Thymus (tissue), 11 donors: ENCODE results near the gene CPD. TPM values are rescaled to one million over a fixed set of nuclear protein-coding genes. Genes with fewer than 3 reads are reported as not detected.

Experiments used
- DNase-seq, 9 donors: peaks; one replicate each; pipeline ENCODE4 v3.0.0-alpha.2; 2013; ENCODE audit warnings: low spot score in 9 of 9, low read depth in 6 of 9, missing footprints in 1 of 9
- H3K27ac ChIP-seq, 2 donors: one replicate each; pipeline ENCODE4 v1.5.1; 2013; ENCODE audit warnings: control low read depth in 1 of 2, low read depth in 1 of 2, low read length in 1 of 2, mild to moderate bottlenecking in 1 of 2, moderate library complexity in 1 of 2
- H3K27me3 ChIP-seq, 2 donors: one replicate each; pipeline ENCODE4 v1.5.1; 2013; ENCODE audit warnings: low read length in 1 of 2; ENCODE audit not compliant: control insufficient read depth in 2 of 2, insufficient read depth in 1 of 2
- H3K36me3 ChIP-seq, 2 donors: one replicate each; pipeline ENCODE4 v1.5.1; 2013; ENCODE audit warnings: low read length in 1 of 2, mild to moderate bottlenecking in 1 of 2, moderate library complexity in 1 of 2; ENCODE audit not compliant: control insufficient read depth in 2 of 2, insufficient read depth in 2 of 2
- H3K4me1 ChIP-seq, 2 donors: one replicate each; pipeline ENCODE4 v1.5.1; 2013; ENCODE audit warnings: low read length in 2 of 2; ENCODE audit not compliant: control insufficient read depth in 2 of 2, insufficient read depth in 2 of 2
- H3K4me3 ChIP-seq, 2 donors: one replicate each; pipeline ENCODE4 v1.5.1; 2013; ENCODE audit warnings: low read length in 2 of 2, control low read depth in 1 of 2, mild to moderate bottlenecking in 1 of 2
- H3K9me3 ChIP-seq, 2 donors: one replicate each; pipeline ENCODE4 v1.5.1; 2013; ENCODE audit warnings: low read length in 1 of 2, mild to moderate bottlenecking in 1 of 2; ENCODE audit not compliant: control insufficient read depth in 2 of 2, insufficient read depth in 1 of 2
- WGBS: extraction: QIAGEN DNeasy Blood & Tissue Kit; methylation state at CpG from one replicate; pipeline ENCODE4 v1.1.7; 2013; 5-methylcytosine and 5-hydroxymethylcytosine counted together
- polyA plus RNA-seq: library from polyadenylated mRNA; stranded (reverse); fragments of 200-250 nt; gene quantifications from one replicate; pipeline ENCODE4 v1.2.3, GENCODE V29; 2013
- total RNA-seq: library from RNA; stranded (reverse); fragments of 120-200 nt; gene quantifications from one replicate; pipeline ENCODE4 v1.2.4, GENCODE V29; 2013
- donor health status: healthy.

CPD gene
- total and polyA plus RNA-seq, 2 donors = 11.2 to 14.3 TPM

DNA sequence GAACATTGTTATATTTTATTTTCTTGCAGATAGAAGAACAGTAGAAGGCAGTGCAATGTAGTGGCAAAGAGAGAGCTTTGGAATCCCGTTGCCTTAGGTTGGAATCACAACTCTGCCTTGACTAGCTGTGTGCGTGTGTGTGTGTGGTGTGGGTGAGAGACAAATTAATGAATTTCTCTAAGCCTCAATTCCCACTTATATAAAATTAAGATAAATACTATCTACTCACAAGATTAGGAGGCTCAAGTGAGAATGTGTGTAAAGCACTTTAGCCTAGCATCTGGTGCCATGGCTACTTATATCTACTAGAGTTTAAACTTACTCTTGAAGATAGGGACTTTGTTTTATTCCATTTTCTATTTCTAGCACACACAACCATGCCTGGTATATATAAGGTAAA lies 12.8 kb downstream of the CPD start:
- peaks cover 0 to 2% of the 10 kb centered on the region in 2 donors for H3K9me3 ChIP-seq
- H3K4me3 ChIP-seq = no peak overlapping the region
- no peaks in the 10 kb centered on the region for H3K4me1 ChIP-seq
- DNase-seq = no peak
- no peak overlapping the region for H3K27ac ChIP-seq
- 100% methylated on average over 2 of the region's 2 CpGs for WGBS
- H3K36me3 ChIP-seq = peaks cover 0 to 16% of the 10 kb centered on the region in 2 donors
- no peaks in the 10 kb centered on the region for H3K27me3 ChIP-seq

DNA sequence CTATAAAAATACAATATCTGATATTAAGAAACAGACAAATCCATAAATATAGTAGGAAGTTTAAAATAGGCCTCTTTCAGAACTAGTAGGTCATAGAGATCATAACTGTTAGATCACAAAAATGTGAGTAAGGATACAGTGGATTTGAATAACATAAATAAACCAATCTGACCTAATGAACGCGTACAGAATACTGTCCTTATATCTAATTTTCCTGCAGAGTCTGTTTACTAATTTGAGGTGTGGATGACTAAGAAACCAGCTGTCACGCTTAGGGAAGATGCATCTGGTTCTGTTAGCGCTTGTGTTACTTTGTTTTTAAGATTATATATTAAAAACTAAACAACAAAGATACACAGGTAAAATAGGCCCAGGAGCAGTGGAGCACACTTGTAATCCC lies 14.8 kb downstream of the CPD start:
- Histone ChIP-seq H3K9me3 (no peaks in the 10 kb centered on the region), H3K4me1 (no peaks in the 10 kb centered on the region), H3K4me3 (no peak overlapping the region), H3K27ac (no peak overlapping the region), H3K27me3 (no peaks in the 10 kb centered on the region), H3K36me3 (peaks cover 0 to 4% of the 10 kb centered on the region in 2 donors)
- DNase-seq = no peak
- WGBS = 98% methylated on average over 4 of the region's 4 CpGs

DNA sequence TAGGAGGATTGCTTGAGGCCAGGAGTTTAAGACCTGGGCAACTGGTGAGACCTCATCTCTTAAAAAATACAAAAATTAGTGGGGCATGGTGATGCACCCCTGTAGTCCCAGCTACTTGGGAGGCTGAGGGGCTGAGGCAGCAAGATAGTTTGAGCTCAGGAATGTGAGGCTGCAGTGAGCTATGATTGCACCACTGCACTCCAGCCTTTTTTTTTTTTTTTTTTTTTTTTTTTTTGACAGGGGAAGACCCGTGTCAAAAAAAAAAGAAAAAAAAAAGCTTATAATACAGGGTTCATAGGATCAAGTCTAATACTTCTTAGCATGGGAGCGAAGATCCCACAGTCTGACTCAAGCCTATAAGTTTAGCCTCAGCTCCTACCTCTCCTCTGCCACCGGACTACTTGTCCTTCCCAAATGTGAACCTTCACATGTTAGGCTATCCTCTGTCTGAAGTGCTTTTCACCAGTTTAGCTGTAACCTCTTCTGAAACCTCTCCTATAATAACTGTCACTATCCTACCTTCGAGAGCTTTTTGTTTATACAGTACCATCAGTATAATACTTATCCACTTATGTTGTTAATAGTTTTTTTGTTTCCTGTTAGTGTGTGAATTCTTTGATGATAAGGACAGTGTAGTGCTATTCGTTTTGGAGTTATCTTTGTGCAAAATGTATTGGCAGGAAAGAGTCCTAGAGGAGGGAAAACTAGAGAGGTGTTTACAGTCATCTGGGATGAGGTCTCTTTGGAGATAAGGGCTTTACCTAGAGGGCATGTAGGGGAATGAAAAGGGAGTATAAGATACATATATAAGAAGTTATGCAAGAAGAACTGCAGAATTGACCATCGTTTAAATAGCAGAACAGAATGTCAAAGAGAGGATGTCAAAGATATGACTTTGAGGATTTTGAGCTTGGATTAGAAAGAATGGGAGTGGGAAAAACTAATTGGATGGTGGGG lies 15.5 kb downstream of the CPD start:
- no peaks in the 10 kb centered on the region for H3K4me1 ChIP-seq
- no peak overlapping the region for H3K4me3 ChIP-seq
- peaks cover 0 to 2% of the 10 kb centered on the region in 2 donors for H3K36me3 ChIP-seq
- H3K9me3 ChIP-seq = no peaks in the 10 kb centered on the region
- no peak for DNase-seq
- WGBS = 92% methylated on average over 6 of the region's 6 CpGs
- H3K27ac ChIP-seq = no peak overlapping the region
- no peaks in the 10 kb centered on the region for H3K27me3 ChIP-seq

DNA sequence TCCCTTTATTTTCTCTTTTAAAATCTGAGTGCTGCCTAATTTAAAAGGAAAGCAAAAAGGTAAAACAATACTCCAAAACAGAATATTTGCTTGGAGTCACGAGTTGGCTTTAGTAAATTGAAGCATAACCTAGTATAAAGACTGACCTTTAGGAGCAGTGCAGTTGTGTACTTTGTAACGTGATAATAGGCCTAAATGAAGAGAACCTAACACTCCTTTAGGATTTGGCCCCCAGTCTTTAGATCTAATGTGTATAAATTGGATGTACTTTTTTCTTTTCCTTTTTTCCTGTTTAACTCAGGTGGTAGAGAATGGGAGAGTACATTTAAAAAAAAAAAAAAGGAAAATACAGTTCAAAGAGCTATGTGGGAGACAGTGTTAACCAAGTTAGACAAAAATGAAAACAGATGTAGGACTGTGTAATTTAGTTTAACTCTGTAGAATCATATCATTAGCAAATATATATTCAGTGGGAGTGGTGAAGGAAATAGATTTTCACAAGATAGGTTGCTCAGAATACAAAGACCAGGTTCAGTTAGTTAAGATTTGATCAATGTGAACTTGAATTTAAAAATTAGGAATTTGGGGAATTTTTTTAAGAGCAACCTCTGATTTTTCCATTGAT lies 16.8 kb downstream of the CPD start:
- no peaks in the 10 kb centered on the region for H3K4me1 ChIP-seq

DNA sequence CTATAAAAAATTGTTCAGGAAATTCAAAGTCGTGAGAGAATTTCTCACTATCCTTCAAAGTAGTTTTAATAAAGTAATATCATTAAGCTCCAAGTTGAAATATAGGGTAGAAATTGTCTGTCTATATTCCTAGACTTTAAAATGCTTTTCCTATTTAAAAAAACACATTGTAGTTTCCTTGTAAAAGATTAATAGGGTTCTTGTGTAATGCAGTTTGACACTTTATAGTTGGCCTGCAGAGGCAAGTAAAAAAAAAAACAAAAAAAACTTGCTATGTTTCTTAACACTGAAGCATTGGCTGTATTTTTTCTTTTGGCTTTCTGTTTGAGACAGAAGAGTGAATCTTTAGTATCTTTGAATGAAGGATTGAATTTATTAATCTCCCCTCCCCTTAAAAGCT lies 17.4 kb downstream of the CPD start:
- WGBS = 98% methylated on average over 1 of the region's 1 CpG
- Histone ChIP-seq H3K27me3 (no peaks in the 10 kb centered on the region), H3K27ac (no peak overlapping the region), H3K9me3 (no peaks in the 10 kb centered on the region), H3K36me3 (no peaks in the 10 kb centered on the region), H3K4me1 (no peaks in the 10 kb centered on the region), H3K4me3 (no peak overlapping the region)
- DNase-seq = no peak

More for the DNA sequence above, 16.8 kb downstream of the CPD start:
- WGBS = 95% methylated on average over 2 of the region's 2 CpGs
- H3K27ac ChIP-seq = no peak overlapping the region
- no peaks in the 10 kb centered on the region for H3K27me3 ChIP-seq
- H3K4me3 ChIP-seq = no peak overlapping the region
- DNase-seq = no peak
- peaks cover 0 to under 1% of the 10 kb centered on the region in 2 donors for H3K36me3 ChIP-seq
- H3K9me3 ChIP-seq = no peaks in the 10 kb centered on the region

DNA sequence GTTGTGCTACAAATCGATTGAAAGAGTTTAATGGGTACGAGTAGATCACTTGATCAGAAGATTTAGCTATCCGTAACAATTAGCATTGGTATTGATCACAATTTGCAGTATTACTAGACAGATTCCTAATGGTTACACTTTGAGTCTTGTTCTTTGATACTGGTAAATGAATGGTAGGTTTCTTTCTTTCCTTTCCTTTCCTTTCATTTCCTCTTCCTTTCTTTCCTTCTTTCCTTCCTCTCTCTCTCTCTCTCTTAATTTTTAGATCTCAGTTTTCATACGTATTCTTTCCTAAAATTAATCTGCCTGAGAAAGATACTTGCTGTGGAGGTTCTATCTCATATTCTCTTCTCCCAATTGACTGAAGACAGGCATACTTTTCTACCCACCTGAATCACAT lies 17.9 kb downstream of the CPD start:
- DNase-seq = no peak
- H3K27me3 ChIP-seq = no peaks in the 10 kb centered on the region
- H3K4me1 ChIP-seq = no peaks in the 10 kb centered on the region
- no peaks in the 10 kb centered on the region for H3K9me3 ChIP-seq
- WGBS = 97% methylated on average over 4 of the region's 4 CpGs
- no peak overlapping the region for H3K4me3 ChIP-seq
- no peaks in the 10 kb centered on the region for H3K36me3 ChIP-seq
- H3K27ac ChIP-seq = no peak overlapping the region

DNA sequence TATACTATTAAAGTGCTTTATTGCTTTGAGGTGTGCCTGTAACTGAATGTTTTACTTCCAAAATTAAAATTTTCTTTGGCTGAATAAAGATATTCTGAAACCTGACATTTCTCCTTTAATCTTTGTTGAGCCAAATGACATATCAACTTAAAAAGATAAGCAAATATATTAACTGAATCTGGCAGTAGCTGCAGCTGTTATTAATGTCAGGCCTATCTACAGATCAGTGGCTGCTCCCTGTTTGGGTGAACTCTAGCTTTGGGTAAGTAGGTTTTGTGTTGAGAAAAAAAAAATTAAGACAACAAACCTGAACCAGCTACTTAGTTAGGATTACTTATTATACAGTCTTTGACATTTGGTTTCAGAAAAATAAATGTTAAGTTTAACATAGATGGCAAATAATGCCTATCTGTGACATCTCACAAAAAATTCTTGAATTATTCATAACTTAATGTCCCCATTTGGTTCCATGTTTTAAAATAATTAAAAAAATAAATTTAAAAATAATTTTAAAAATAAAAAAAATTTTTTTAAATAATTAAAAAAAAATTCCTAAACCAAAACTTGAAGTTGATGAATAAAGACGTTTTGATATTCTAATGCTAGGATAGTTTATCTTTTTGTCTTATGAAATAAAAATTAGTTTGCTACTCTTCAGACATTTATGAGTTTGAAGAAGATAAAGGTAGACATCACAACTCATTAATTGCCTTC lies 19.8 kb downstream of the CPD start:
- Histone ChIP-seq H3K27me3 (no peaks in the 10 kb centered on the region), H3K27ac (no peak overlapping the region)

DNA sequence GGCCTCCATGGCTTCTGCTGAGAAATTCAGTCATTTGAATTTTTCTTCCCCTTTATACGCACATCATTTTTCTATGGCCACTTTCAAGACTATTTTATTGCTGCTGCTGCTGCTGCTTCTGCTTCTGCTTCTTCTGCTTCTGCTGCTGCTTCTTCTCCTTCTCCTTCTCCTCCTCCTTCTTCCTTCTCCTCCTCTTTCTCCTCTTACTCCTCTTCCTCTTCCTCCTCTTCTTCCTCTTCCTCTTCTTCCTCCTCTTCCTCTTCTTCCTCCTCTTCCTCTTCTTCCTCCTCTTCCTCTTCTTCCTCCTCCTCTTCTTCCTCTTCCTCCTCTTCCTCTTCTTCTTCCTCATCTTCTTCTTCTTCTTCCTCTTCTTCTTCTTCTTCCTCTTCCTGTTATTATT lies 22.4 kb downstream of the CPD start:
- Histone ChIP-seq H3K27me3 (no peaks in the 10 kb centered on the region), H3K36me3 (no peaks in the 10 kb centered on the region), H3K9me3 (no peaks in the 10 kb centered on the region), H3K4me3 (no peak overlapping the region), H3K27ac (no peak overlapping the region), H3K4me1 (no peaks in the 10 kb centered on the region)
- WGBS = 97% methylated on average over 1 of the region's 1 CpG
- no peak for DNase-seq

More for the DNA sequence above, 19.8 kb downstream of the CPD start:
- 100% methylated on average over 1 of the region's 1 CpG for WGBS
- Histone ChIP-seq H3K36me3 (no peaks in the 10 kb centered on the region), H3K9me3 (no peaks in the 10 kb centered on the region), H3K4me3 (no peak overlapping the region), H3K4me1 (no peaks in the 10 kb centered on the region)
- no peak for DNase-seq

DNA sequence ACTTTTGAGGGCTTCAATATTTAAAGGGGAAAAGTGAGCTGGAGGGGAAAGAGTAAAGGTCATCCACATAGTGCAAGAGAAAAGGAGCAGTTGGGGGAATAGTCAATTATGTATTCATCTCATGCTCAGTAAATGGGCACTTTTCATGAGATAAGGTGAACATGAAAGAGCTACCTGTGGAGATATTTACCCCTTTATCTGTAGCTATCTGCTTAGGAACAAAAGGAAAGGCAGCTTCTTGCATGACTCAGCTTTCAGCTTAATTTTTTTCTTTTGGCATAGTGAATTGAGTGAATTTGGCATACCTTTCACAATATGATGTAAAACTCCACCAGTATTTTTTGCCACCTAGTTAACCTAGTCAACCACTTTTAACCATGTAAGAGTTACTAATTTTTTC lies 26.4 kb downstream of the CPD start:
- Histone ChIP-seq H3K27me3 (no peaks in the 10 kb centered on the region), H3K36me3 (no peaks in the 10 kb centered on the region), H3K4me1 (no peaks in the 10 kb centered on the region), H3K4me3 (no peak overlapping the region), H3K9me3 (no peaks in the 10 kb centered on the region), H3K27ac (no peak overlapping the region)
- DNase-seq = no peak
